HCT116 (cell line): Measurements from ENCODE around the gene STOX2. TPM values are rescaled to one million over a fixed set of nuclear protein-coding genes. Genes with fewer than 3 reads are reported as not detected.

ENCODE experiments used
- ATAC-seq: fragments of 200-7000 bp; cut with Tn5 transposase; 2 replicates; pipeline ENCODE4 v1.9.1; 2020; ENCODE audit warnings: mild to moderate bottlenecking, moderate library complexity
- BruUV-seq: library from RNA; stranded (reverse); fragments of 400-500 nt; replicated peaks from 2 replicates; lab custom pipeline; 2021; lab: Mats Ljungman, UMichigan
- CTCF ChIA-PET: fragments of 300-600 bp; sonication (Branson Sonifier 250); formaldehyde crosslinking; loops from one replicate; lab custom pipeline; 2021; ENCODE audit warnings: antibody characterized with exemption; lab: Charles Lee
- POLR2A ChIA-PET: fragments of 300-600, 350-600 bp; sonication (Branson Sonifier 250); formaldehyde crosslinking; loops from one replicate; lab custom pipeline; 2021; ENCODE audit warnings: antibody characterized with exemption; lab: Charles Lee
- RAD21 ChIA-PET, 2 experiments: fragments of 300-600 bp; sonication (Branson Sonifier 250); formaldehyde crosslinking; loops; one replicate each; lab custom pipeline; 2023; ENCODE audit warnings: low total read pairs in 2 of 2; ENCODE audit not compliant: uncharacterized antibody in 2 of 2, unreplicated experiment in 2 of 2, low non-redundant PET in 1 of 2; lab: Charles Lee
- DNase-seq: peaks from one replicate; pipeline ENCODE4 v3.0.0-alpha.2; 2010; ENCODE audit warnings: low read depth, low spot score
- H2AFZ ChIP-seq: fragments of 200-600 bp; shearing (Covaris generic), sonication (generic); 2 replicates; pipeline ENCODE4 v1.6.1; 2017; ENCODE audit warnings: low read depth, mixed run types, mixed read lengths, antibody characterized with exemption, low read length; ENCODE audit not compliant: poor library complexity, severe bottlenecking
- H3K27ac ChIP-seq: 2 replicates; pipeline ENCODE4 v1.5.1; 2012; ENCODE audit warnings: low read depth, low read length
- H3K27me3 ChIP-seq: fragments of 200-600 bp; sonication (generic); 2 replicates; pipeline ENCODE4 v1.6.1; 2016; ENCODE audit warnings: mixed run types, low read length, mixed read lengths; ENCODE audit not compliant: insufficient read depth
- H3K36me3 ChIP-seq, 2 experiments: fragments of 200-500 bp in 1 of 2; fragments of 200-600 bp in 1 of 2; sonication (Bioruptor generic) in 1 of 2; sonication (generic) in 1 of 2; 2 replicates each; pipeline versions ENCODE4 v1.5.1 to v1.6.1; 2014 to 2016; ENCODE audit warnings: low read length in 2 of 2, inconsistent platforms in 1 of 2, mixed read lengths in 1 of 2, mixed run types in 1 of 2; ENCODE audit not compliant: insufficient read depth in 2 of 2, control insufficient read depth in 1 of 2
- H3K4me1 ChIP-seq, 2 experiments: fragments of 200-600 bp in 1 of 2; sonication (generic) in 1 of 2; 2 replicates each; pipeline versions ENCODE4 v1.5.1 to v1.6.1; 2012 to 2017; ENCODE audit warnings: low read length in 2 of 2, inconsistent platforms in 1 of 2, mild to moderate bottlenecking in 1 of 2, mixed read lengths in 1 of 2, mixed run types in 1 of 2, moderate library complexity in 1 of 2; ENCODE audit not compliant: insufficient read depth in 2 of 2, control insufficient read depth in 1 of 2
- H3K4me2 ChIP-seq: fragments of 200-600 bp; sonication (generic); 2 replicates; pipeline ENCODE4 v1.6.1; 2017; ENCODE audit warnings: mixed run types, low read length, mixed read lengths
- H3K4me3 ChIP-seq, 2 experiments: fragments of 200-600 bp in 1 of 2; sonication (generic) in 1 of 2; replicated peaks in 1 of 2; 2 replicates each; pipeline ENCODE4 v1.5.1; 2011 to 2016; ENCODE audit warnings: low read length in 2 of 2, control low read depth in 1 of 2, low read depth in 1 of 2, mild to moderate bottlenecking in 1 of 2, mixed read lengths in 1 of 2, mixed run types in 1 of 2
- H3K79me2 ChIP-seq: fragments of 200-600 bp; sonication (generic); 2 replicates; pipeline ENCODE4 v1.6.1; 2017; ENCODE audit warnings: mild to moderate bottlenecking, mixed run types, low read length, moderate library complexity, mixed read lengths; ENCODE audit not compliant: insufficient read depth
- H3K9ac ChIP-seq: fragments of 200-600 bp; sonication (generic); 2 replicates; pipeline ENCODE4 v1.6.1; 2016; ENCODE audit warnings: low read length, mixed read lengths
- H3K9me2 ChIP-seq: fragments of 200-600 bp; sonication (generic), shearing (Covaris generic); 2 replicates; pipeline ENCODE4 v1.6.1; 2017; ENCODE audit warnings: mixed run types, mild to moderate bottlenecking, moderate library complexity; ENCODE audit not compliant: insufficient read depth
- H3K9me3 ChIP-seq, 2 experiments: fragments of 200-500 bp in 1 of 2; fragments of 200-600 bp in 1 of 2; sonication (Bioruptor generic) in 1 of 2; sonication (generic) in 1 of 2; 2 replicates each; pipeline ENCODE4 v1.6.1; 2014 to 2017; ENCODE audit warnings: low read length in 2 of 2, mixed read lengths in 2 of 2, inconsistent platforms in 1 of 2, low read depth in 1 of 2, mild to moderate bottlenecking in 1 of 2, mixed run types in 1 of 2, moderate library complexity in 1 of 2; ENCODE audit not compliant: control insufficient read depth in 1 of 2, insufficient read depth in 1 of 2
- H4K20me1 ChIP-seq: fragments of 200-600 bp; sonication (generic), shearing (Covaris generic); 2 replicates; pipeline ENCODE4 v1.6.1; 2017; ENCODE audit warnings: mixed run types, mild to moderate bottlenecking, moderate library complexity; ENCODE audit not compliant: insufficient read depth
- CEBPB ChIP-seq: IDR thresholded peaks from 2 replicates; pipeline ENCODE4 v1.6.1; 2012; ENCODE audit warnings: low read depth
- ELF1 ChIP-seq: IDR thresholded peaks from 2 replicates; pipeline ENCODE4 v1.6.1; 2012; ENCODE audit warnings: low read depth, borderline replicate concordance
- MAX ChIP-seq: IDR thresholded peaks from 2 replicates; pipeline ENCODE4 v1.6.1; 2012
- POLR2A ChIP-seq: IDR thresholded peaks from 2 replicates; pipeline ENCODE4 v1.7.0; 2011; ENCODE audit warnings: borderline replicate concordance; ENCODE audit not compliant: insufficient read depth, insufficient read length; ENCODE audit errors: extremely low read depth
- YY1 ChIP-seq: IDR thresholded peaks from 2 replicates; pipeline ENCODE4 v1.6.1; 2011; ENCODE audit warnings: low read length, low read depth, moderate library complexity, mild to moderate bottlenecking; ENCODE audit not compliant: insufficient replicate concordance; ENCODE audit errors: extremely low read depth
- intact Hi-C: fragments of 100-400 bp; cut with micrococcal nuclease; formaldehyde crosslinking; loops from 2 replicates; pipeline ENCODE4 v1.10.0; 2022
- total RNA-seq: library from RNA; stranded (reverse); gene quantifications from one replicate; pipeline ENCODE4 v1.2.1, GENCODE V29; 2021; ENCODE audit not compliant: unreplicated experiment
- TF ChIP-seq, protein P1 (sequence below): IDR thresholded peaks from 2 replicates; pipeline ENCODE4 v1.6.1; 2012; ENCODE audit warnings: low read depth

The STOX2 gene
- total RNA-seq, 1 experiment from 2014 or later = 6.3 TPM

DNA sequence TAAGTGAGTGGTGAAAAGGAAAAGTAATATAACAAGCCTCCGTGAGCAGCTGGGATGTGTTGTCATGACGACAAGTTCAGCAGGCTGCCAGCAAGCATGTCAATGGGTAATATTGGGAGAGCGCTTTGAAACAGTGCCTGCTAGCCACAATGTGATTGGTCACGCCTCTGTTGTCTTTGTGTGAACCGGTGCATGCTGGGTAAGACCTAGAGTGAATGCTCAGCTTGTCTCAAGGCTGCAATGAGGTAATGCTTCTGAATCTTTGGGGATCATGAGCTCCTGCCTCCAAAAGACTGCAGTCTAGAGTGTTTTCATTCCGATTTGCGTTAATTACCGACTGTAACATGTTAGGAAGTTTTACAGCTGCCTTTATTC lies 54.9 kb downstream of the STOX2 start:
- no peaks in the 10 kb centered on the region for H3K9me2 ChIP-seq
- H4K20me1 ChIP-seq = no peaks in the 10 kb centered on the region
- no peaks in the 10 kb centered on the region for H3K36me3 ChIP-seq
- peaks cover 0 to 3% of the 10 kb centered on the region in 2 experiments; a peak in 1 of 4 replicates for H3K4me1 ChIP-seq
- intact Hi-C loops = no loop called here
- POLR2A ChIA-PET = no interaction called here
- ATAC-seq (0 out of 2 replicates have a peak, but pooled peaks have one; percentile 46), DNase-seq (no peak)
- no peaks in the 10 kb centered on the region for H3K79me2 ChIP-seq
- no peak overlapping the region for H3K4me2 ChIP-seq
- no peaks in the 10 kb centered on the region for H3K27me3 ChIP-seq
- no peak overlapping the region for H3K9ac ChIP-seq
- H2AFZ ChIP-seq = no peak overlapping the region
- H3K27ac ChIP-seq = no peak overlapping the region
- no TSS peak for BruUV-seq
- CTCF ChIA-PET = no interaction called here
- H3K4me3 ChIP-seq = no peak overlapping the region
- TF ChIP-seq CEBPB = no peak
- TF ChIP-seq, protein P1, sequence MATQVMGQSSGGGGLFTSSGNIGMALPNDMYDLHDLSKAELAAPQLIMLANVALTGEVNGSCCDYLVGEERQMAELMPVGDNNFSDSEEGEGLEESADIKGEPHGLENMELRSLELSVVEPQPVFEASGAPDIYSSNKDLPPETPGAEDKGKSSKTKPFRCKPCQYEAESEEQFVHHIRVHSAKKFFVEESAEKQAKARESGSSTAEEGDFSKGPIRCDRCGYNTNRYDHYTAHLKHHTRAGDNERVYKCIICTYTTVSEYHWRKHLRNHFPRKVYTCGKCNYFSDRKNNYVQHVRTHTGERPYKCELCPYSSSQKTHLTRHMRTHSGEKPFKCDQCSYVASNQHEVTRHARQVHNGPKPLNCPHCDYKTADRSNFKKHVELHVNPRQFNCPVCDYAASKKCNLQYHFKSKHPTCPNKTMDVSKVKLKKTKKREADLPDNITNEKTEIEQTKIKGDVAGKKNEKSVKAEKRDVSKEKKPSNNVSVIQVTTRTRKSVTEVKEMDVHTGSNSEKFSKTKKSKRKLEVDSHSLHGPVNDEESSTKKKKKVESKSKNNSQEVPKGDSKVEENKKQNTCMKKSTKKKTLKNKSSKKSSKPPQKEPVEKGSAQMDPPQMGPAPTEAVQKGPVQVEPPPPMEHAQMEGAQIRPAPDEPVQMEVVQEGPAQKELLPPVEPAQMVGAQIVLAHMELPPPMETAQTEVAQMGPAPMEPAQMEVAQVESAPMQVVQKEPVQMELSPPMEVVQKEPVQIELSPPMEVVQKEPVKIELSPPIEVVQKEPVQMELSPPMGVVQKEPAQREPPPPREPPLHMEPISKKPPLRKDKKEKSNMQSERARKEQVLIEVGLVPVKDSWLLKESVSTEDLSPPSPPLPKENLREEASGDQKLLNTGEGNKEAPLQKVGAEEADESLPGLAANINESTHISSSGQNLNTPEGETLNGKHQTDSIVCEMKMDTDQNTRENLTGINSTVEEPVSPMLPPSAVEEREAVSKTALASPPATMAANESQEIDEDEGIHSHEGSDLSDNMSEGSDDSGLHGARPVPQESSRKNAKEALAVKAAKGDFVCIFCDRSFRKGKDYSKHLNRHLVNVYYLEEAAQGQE = no peak
- TF ChIP-seq ELF1 = no peak
- TF ChIP-seq MAX = no peak
- TF ChIP-seq POLR2A = no peak
- TF ChIP-seq YY1 = no peak
- no peaks in the 10 kb centered on the region for H3K9me3 ChIP-seq
- RAD21 ChIA-PET = no interaction called here
